ENCODE results near the gene DAPK1. TPM values are rescaled to one million over a fixed set of nuclear protein-coding genes. Genes with fewer than 3 reads are reported as not detected.

DAPK1 gene
- total and polyA plus RNA-seq, 3 donors from 2014 or later, result 35.1 to 74.6 (median 71.0) TPM

- H3K4me3 ChIP-seq, result no peak overlapping the region
- H3K9me3 ChIP-seq, result no peaks in the 10 kb centered on the region
- no peak overlapping the region for H3K27ac ChIP-seq
- H3K4me1 ChIP-seq, result peaks cover 21% of the 10 kb centered on the region
- no peaks in the 10 kb centered on the region for H3K27me3 ChIP-seq
- TF ChIP-seq CTCF (IDR thresholded peaks at IDR 0.05), result no peak
- TF ChIP-seq POLR2A (IDR thresholded peaks at IDR 0.05), result no peak
- intact Hi-C loops (cut with DNase I; ENCODE audit: low total_unique reads), result no loop called here
- WGBS, 2 donors, result 92 to 95% methylated on average over 21 to 23 of the region's 23 CpGs
- H3K36me3 ChIP-seq (ENCODE audit: low read depth, missing control alignments), result no peaks in the 10 kb centered on the region
- no peak for DNase-seq
Observed at GRCh38 chr9:87604886-87605588, 107.4 kb downstream of the DAPK1 start.

- no peak for DNase-seq
- TF ChIP-seq CTCF (IDR thresholded peaks at IDR 0.05), result no peak
- TF ChIP-seq POLR2A (IDR thresholded peaks at IDR 0.05), result no peak
- H3K27ac ChIP-seq, result no peak overlapping the region
- H3K4me3 ChIP-seq, result no peak overlapping the region
- no peaks in the 10 kb centered on the region for H3K9me3 ChIP-seq
- 85 to 90% methylated on average over 10 of the region's 10 CpGs for WGBS, 2 donors
- intact Hi-C loops (cut with DNase I; ENCODE audit: low total_unique reads), result no loop called here
- H3K36me3 ChIP-seq (ENCODE audit: low read depth, missing control alignments), result no peaks in the 10 kb centered on the region
- peaks cover 14% of the 10 kb centered on the region for H3K4me1 ChIP-seq
- no peaks in the 10 kb centered on the region for H3K27me3 ChIP-seq
Observed at GRCh38 chr9:87605676-87606075, 108.0 kb downstream of the DAPK1 start.

GRCh38 chr9:87606841-87607521, 109.3 kb downstream of the DAPK1 start:
- Histone ChIP-seq H3K4me1 (peaks cover 6% of the 10 kb centered on the region), H3K27ac (no peak overlapping the region), H3K9me3 (no peaks in the 10 kb centered on the region), H3K36me3 (ENCODE audit: low read depth, missing control alignments) (no peaks in the 10 kb centered on the region), H3K4me3 (no peak overlapping the region), H3K27me3 (no peaks in the 10 kb centered on the region)
- TF ChIP-seq POLR2A (IDR thresholded peaks at IDR 0.05) (no peak), CTCF (IDR thresholded peaks at IDR 0.05) (no peak)
- intact Hi-C loops (cut with DNase I; ENCODE audit: low total_unique reads), result no loop called here
- DNase-seq, result no peak
- 90 to 91% methylated on average over 3 of the region's 3 CpGs for WGBS, 2 donors

- Histone ChIP-seq H3K4me3 (no peak overlapping the region), H3K27ac (no peak overlapping the region), H3K9me3 (no peaks in the 10 kb centered on the region), H3K27me3 (no peaks in the 10 kb centered on the region), H3K36me3 (ENCODE audit: low read depth, missing control alignments) (no peaks in the 10 kb centered on the region), H3K4me1 (peaks cover 6% of the 10 kb centered on the region)
- no peak for TF ChIP-seq CTCF (IDR thresholded peaks at IDR 0.05)
- no peak for TF ChIP-seq POLR2A (IDR thresholded peaks at IDR 0.05)
- intact Hi-C loops (cut with DNase I; ENCODE audit: low total_unique reads), result no loop called here
- no peak for DNase-seq
- 83 to 92% methylated on average over 3 of the region's 3 CpGs for WGBS, 2 donors
Observed at GRCh38 chr9:87607859-87608258, 110.2 kb downstream of the DAPK1 start.

All from testis (tissue), 3 donors.